ENCODE results near the gene HOXC11. TPM values are rescaled to one million over a fixed set of nuclear protein-coding genes. Genes with fewer than 3 reads are reported as not detected.

Gene HOXC11
- total RNA-seq, 1 donor, result under 0.01 TPM

DNA sequence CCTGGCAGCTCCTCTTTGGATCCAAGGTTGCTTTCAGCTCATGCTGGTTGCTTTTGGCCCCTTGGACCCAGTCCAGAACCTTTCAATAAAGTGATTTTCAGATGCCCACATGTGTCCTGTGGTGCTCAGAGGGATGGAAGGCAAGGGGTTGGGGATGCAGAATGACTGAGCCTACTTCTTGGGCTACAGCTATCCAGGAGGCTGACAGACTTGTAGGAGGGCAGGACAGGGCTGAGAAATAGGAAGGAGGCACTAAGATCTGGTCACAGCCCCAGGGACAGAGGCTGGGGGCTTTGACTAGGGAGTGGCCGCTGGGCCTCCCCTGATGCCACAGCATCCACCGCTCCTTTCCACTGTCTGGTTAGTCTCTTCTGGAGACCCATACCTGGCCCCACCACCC, 1.2 kb upstream of the HOXC11 start:
- no peak for DNase-seq (ENCODE audit: low read depth in 2 of 3, low spot score in 2 of 3)

GRCh38 chr12:53972152-53972702, 699 bp upstream of the HOXC11 start:
- DNase-seq (ENCODE audit: low read depth in 2 of 3, low spot score in 2 of 3), result no peak

DNA sequence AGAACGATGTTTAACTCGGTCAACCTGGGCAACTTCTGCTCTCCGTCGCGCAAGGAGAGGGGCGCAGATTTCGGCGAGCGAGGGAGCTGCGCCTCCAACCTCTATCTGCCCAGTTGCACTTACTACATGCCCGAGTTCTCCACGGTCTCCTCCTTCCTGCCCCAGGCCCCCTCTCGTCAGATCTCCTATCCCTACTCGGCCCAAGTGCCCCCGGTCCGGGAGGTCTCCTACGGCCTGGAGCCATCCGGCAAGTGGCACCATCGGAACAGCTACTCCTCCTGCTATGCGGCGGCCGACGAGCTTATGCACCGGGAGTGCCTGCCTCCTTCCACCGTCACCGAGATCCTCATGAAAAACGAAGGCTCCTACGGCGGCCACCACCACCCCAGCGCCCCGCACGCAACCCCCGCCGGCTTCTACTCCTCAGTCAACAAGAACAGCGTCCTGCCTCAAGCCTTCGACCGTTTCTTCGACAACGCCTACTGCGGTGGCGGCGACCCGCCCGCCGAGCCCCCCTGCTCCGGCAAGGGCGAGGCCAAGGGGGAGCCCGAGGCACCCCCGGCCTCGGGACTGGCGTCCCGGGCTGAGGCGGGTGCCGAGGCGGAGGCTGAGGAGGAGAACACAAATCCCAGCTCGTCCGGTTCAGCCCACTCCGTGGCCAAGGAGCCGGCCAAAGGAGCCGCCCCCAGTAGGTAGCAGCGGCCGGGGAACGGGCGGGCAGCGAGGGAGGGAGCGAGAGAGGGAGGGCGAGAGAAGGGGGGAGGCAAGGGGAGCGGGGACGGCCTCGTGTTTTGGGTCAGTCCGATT, 513 bp downstream of the HOXC11 start:
- DNase-seq (ENCODE audit: low read depth in 2 of 3, low spot score in 2 of 3), result no peak

GRCh38 chr12:53974084-53975063, 1.4 kb downstream of the HOXC11 start, which contains the start of gene HOTAIR:
Gene HOTAIR (minus strand): TSS chr12:53974954.
- DNase-seq (ENCODE audit: low read depth in 2 of 3, low spot score in 2 of 3), result no peak

- no peak for DNase-seq (ENCODE audit: low read depth in 2 of 3, low spot score in 2 of 3)
Observed at GRCh38 chr12:53975064-53975471, 2.1 kb downstream of the HOXC11 start.

DNA sequence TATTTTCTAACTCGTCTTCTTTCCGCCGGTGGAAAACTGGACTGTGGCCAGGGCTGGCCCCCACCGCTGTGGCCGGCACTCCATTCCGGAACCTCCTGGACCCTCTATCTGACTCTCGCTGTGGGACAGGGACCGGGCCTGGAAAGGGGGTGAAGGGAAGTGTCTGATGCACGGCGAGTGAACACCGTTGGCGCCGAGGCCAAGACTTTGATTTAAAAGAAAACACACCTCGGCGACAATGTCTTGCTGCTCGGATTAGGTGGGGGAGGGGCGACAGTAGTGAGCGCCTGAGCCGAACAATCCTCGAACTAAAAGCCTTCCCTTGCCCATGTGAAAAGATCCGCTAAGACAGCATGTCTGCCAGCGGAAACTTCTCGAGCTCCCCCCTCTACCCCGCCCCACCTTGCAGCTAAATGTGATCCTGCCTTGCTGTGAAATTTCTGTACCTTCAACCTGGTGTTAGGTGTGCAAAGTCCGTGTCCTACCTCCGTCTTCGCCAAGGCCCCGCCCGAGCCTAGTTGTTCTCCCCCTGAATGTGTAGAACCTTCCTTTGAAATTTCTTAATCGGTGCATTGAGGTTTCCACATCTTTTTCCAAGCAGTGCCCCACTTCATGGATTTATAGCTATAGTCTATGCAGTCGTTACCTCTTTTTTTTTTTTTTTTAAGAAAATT, 2.7 kb downstream of the HOXC11 start:
- DNase-seq (ENCODE audit: low read depth in 2 of 3, low spot score in 2 of 3), result no peak

DNA sequence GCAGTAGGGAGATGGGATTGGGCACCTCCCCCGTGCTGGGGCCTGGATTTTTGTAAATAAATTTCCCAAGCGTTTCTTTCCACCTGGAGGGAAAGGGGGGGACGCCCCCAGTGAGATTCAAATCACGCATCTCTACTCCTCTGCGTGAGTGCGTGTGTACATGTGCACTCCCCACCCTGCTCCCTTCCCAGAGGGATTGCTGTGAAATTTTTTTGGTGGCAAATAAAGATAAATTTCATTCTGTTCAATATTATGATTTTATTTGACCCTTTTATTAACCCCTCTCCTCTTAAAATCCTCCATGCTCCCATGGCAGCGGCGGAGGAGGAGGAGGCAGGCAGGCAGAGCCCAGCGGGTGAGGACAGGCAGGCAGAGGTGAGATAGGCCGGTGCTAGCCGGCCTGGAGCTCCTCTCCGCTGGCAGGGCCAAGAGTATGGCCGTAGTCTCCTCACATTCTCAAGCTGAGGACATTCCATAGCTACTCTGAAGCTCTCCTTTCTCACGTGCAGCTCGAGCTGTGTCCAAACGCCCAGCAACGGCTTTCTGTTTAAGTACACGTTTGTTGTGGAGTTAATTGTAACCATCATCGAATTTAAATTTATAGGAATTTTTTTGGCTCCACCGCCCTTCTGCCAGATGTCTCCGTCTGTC, 3.4 kb downstream of the HOXC11 start:
- no peak for DNase-seq (ENCODE audit: low read depth in 2 of 3, low spot score in 2 of 3)

- no peak for DNase-seq (ENCODE audit: low read depth in 2 of 3, low spot score in 2 of 3)
Observed at GRCh38 chr12:53976823-53977595, 4.1 kb downstream of the HOXC11 start.

DNA sequence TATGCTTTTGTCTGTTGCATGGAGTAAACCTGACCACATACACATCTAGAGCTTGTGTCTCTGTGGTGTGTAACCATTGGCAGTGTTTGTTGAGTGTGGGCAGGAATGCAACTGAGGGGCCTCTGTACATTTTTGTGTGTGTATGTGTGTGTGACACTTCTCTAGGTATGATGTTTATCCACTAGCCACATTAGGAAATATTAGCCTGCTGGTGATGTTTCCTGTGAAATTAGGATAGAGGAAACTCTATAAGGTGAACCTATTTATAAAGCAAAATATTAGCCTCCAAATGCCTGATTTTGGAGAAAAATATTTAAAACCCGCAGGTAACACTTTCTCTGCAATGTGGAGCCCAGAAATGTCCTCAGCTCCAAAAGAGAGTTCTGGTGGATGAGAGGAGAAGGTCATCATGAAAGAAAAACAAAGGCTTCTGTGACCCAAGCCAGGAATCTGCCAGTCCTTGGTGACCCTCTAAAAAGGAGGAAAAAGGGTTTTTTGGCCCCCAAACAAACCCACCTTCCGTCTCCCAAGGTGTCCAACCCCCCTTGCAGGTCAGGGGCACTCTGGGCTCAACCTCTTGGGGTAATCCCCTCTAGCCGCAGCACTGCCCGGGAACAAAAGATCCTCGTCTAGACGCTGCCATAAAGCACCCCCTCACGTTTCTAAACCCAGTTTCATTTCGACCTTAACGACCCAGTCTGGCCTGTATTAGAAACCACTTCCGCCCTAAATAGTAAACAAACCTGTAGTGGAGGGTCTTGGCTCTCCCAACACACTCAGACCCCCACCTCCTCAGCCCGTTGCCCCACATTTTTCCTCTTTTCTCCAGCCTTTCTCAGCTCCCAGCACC, 4.9 kb downstream of the HOXC11 start:
- DNase-seq (ENCODE audit: low read depth in 2 of 3, low spot score in 2 of 3), result no peak

DNA sequence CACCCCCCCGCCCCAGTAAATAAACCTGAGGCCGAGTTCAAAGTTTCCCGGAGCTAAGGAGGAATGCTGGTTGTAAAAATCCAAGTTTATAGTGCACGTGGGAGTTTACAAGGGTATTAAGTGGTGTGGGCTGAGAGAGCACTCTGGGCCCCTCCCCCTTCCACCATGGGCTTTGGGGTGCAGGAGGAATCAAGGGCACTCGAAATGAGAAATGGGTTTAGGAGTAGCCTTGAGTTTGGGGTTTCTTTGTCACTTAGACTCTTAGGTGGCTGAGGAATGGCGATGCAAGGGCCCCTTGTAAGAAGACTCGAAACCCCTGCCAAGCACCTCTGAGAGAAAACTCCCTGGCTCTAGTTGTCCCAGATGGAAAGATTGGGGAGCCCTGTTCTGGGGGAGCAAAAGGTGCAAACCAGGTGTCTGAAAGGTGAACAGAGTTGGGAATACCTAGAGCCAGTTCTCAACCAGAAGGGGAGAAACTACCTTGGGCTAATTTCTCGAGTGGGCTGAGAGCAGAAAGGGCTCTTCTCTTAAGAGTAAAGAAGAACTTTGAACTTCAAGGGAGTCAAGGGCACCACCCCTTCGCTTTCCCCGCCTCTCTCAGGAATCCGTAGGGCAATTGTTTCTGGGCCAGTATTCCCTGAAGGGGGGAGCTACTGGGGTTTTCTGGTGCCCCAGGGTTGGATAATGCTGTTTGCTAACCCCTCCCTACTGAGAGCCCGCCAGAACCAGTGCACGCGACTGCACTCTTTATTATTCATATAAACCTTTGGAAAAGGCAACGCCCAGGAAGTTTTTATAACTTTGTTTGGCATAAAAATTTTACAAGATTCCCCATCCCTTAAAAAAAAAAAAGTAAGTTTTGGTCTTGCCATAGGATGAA, 5.8 kb downstream of the HOXC11 start:
- no peak for DNase-seq (ENCODE audit: low read depth in 2 of 3, low spot score in 2 of 3)

DNA sequence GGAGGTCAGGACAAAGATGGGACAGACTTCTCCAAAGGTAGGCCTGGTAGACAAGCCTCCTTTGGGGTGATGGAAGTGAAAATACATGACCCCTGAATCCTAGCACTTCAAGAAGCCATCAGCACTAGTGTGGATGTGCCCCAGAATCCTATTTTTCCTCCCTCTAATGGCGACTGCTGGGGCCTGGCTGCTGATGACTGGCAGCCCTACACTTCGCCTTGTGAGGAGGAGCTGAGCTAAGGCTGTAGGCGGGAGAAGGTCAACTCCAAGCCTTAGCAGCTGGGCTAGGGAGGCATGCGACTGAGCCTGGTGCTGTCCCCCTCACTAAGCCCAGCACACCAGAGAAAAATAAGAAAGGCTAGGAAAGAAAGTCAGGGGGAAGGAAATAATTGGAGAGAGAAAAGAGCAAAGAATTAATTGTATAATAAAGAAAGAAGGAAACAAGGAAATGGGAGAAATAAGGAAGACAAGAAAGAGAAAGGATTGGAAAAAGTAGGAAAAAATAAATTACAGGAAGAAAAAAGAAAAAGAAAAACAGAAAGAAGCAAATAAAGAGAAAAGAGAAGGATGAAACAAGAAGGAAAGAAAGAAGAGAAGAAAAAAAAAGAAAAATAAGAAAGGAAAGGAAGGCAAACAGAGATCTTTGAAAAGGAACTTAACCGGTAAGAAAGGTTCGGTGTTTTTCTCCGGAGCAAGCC, 7.3 kb downstream of the HOXC11 start:
- no peak for DNase-seq (ENCODE audit: low read depth in 2 of 3, low spot score in 2 of 3)

GRCh38 chr12:53980802-53981496, 8.0 kb downstream of the HOXC11 start:
- DNase-seq (ENCODE audit: low read depth in 2 of 3, low spot score in 2 of 3), result no peak

GRCh38 chr12:53981634-53982565, 9.0 kb downstream of the HOXC11 start:
- DNase-seq (ENCODE audit: low read depth in 2 of 3, low spot score in 2 of 3), result no peak

GRCh38 chr12:53982648-53983567, 10.0 kb downstream of the HOXC11 start:
- no peak for DNase-seq (ENCODE audit: low read depth in 2 of 3, low spot score in 2 of 3)

Measured in hematopoietic multipotent progenitor cell (in vitro differentiated cells).